Measurements from ENCODE around the gene RPS6KL1. TPM values are rescaled to one million over a fixed set of nuclear protein-coding genes. Genes with fewer than 3 reads are reported as not detected.

RPS6KL1 gene
- total RNA-seq, 1 experiment from 2014 or later: 18.8 TPM

GRCh38 chr14:74912111-74912510, 10.9 kb downstream of the RPS6KL1 start:
- H3K36me3 Mint-ChIP-seq (ENCODE audit: insufficient read depth in 1 of 3, low read depth in 3 of 3): peaks cover 0 to 1% (median 0%) of the 10 kb centered on the region in 3 experiments; a peak in 2 of 7 replicates
- no peak overlapping the region for H2AFZ ChIP-seq (ENCODE audit: low read length)
- H3K14ac ChIP-seq (ENCODE audit: insufficient read depth, low read length): no peak overlapping the region
- H4K5ac ChIP-seq (ENCODE audit: insufficient read length, low read depth, low read length): no peak overlapping the region
- H3K9me3 ChIP-seq (ENCODE audit: control insufficient read depth, low read depth, low read length): no peaks in the 10 kb centered on the region
- no CpG with 5 or more reads among the region's 6 CpGs for WGBS (ENCODE audit: extremely low coverage, insufficient read length, low lambda C conversion rate)
- no peaks in the 10 kb centered on the region for H3K4me1 ChIP-seq (ENCODE audit: insufficient read depth, low read length)
- H2AK5ac ChIP-seq (ENCODE audit: insufficient read length, low read length): no peak overlapping the region
- H3T11ph ChIP-seq (ENCODE audit: low read length): no peak overlapping the region
- no peak overlapping the region for H3K56ac ChIP-seq (ENCODE audit: insufficient read length, low read depth, low read length)
- no peak overlapping the region for H3K27ac ChIP-seq (ENCODE audit: insufficient read length, low read depth, low read length)
- no peak overlapping the region for H4K91ac ChIP-seq (ENCODE audit: insufficient read length, low read depth, low read length)
- no peaks in the 10 kb centered on the region for H3K9me3 Mint-ChIP-seq
- H3K27ac Mint-ChIP-seq: no peak overlapping the region
- no peak overlapping the region for H2BK15ac ChIP-seq (ENCODE audit: low read depth, low read length)
- H3K4me3 Mint-ChIP-seq: no peak overlapping the region
- no peaks in the 10 kb centered on the region for H4K20me1 ChIP-seq (ENCODE audit: control insufficient read depth, insufficient read depth, insufficient read length)
- H2BK5ac ChIP-seq (ENCODE audit: insufficient read length, low read length): no peak overlapping the region
- DNase-seq: no peak
- H3K23ac ChIP-seq (ENCODE audit: insufficient read length, low read depth, low read length): no peak overlapping the region
- H3K79me1 ChIP-seq (ENCODE audit: insufficient read depth, low read depth, low read length, poor library complexity, severe bottlenecking): no peaks in the 10 kb centered on the region
- H3K27me3 Mint-ChIP-seq (ENCODE audit: low read depth): no peaks in the 10 kb centered on the region
- no peaks in the 10 kb centered on the region for H3K23me2 ChIP-seq (ENCODE audit: insufficient read length, low read depth, low read length, poor library complexity, severe bottlenecking)
- TF ChIP-seq CTCF (conservative IDR thresholded peaks at IDR 0.05): no peak
- H3K4me2 ChIP-seq (ENCODE audit: insufficient read depth, insufficient read length, low read length): no peak overlapping the region
- no peak overlapping the region for H2BK12ac ChIP-seq (ENCODE audit: insufficient read length, low read depth, low read length)
- no peak overlapping the region for H2BK20ac ChIP-seq (ENCODE audit: low read depth, low read length, poor library complexity, severe bottlenecking)
- H4K8ac ChIP-seq (replicated peaks; ENCODE audit: insufficient read length, low read depth, low read length): no peak overlapping the region
- H2BK120ac ChIP-seq (ENCODE audit: low read depth, low read length, poor library complexity, severe bottlenecking): no peak overlapping the region
- H3K27me3 ChIP-seq (ENCODE audit: insufficient read depth, low read length): no peaks in the 10 kb centered on the region
- no peak overlapping the region for H3K4ac ChIP-seq (ENCODE audit: low read depth, low read length)
- H3K18ac ChIP-seq (ENCODE audit: insufficient read length, low read depth, low read length): no peak overlapping the region
- H3K79me2 ChIP-seq (ENCODE audit: insufficient read depth, low read length): no peaks in the 10 kb centered on the region
- no peak overlapping the region for H3K9ac ChIP-seq (ENCODE audit: extremely low read depth, insufficient read length, low read length)
- peaks cover 0 to 3% of the 10 kb centered on the region in 2 experiments; a peak in 2 of 4 replicates for H3K4me1 Mint-ChIP-seq
